Right lobe of liver (tissue), 6 donors: ENCODE measurements around the gene ZNF710. TPM values are rescaled to one million over a fixed set of nuclear protein-coding genes. Genes with fewer than 3 reads are reported as not detected.

Experiments used
- ATAC-seq, 4 donors: fragments of 200-7000 bp; cut with Tn5 transposase; one replicate each; pipeline ENCODE4 v1.9.1; 2020; ENCODE audit warnings: mild to moderate bottlenecking in 4 of 4, moderate library complexity in 4 of 4
- DNase-seq, 3 donors: peaks; one replicate each; pipeline ENCODE4 v3.0.0-alpha.2; 2020
- H3K27ac ChIP-seq, 3 donors: fragments of 200-600 bp; one replicate each; pipeline ENCODE4 v1.8.0; 2022
- H3K27me3 ChIP-seq, 2 donors: fragments of 200-600 bp; one replicate each; pipeline ENCODE4 v1.8.0; 2022
- H3K36me3 ChIP-seq, 4 donors: fragments of 200-600 bp; sonication (generic) in 1 of 4; one replicate each; pipeline versions ENCODE4 v1.5.1 to v1.8.0; 2017 to 2022; ENCODE audit warnings: control low read depth in 1 of 4
- H3K4me1 ChIP-seq, 4 donors: fragments of 200-600 bp; sonication (generic) in 1 of 4; one replicate each; pipeline versions ENCODE4 v1.5.1 to v1.8.0; 2017 to 2022; ENCODE audit warnings: control low read depth in 1 of 4
- H3K4me3 ChIP-seq, 3 donors: fragments of 200-600 bp; one replicate each; pipeline ENCODE4 v1.8.0; 2022
- H3K9me3 ChIP-seq, 4 donors: fragments of 200-600 bp; sonication (generic) in 1 of 4; one replicate each; pipeline versions ENCODE4 v1.5.1 to v1.8.0; 2017 to 2022; ENCODE audit warnings: control low read depth in 1 of 4
- CTCF ChIP-seq, 4 donors: fragments of 200-600 bp in 3 of 4; fragments of 450-650 bp in 1 of 4; IDR thresholded peaks; one replicate each; pipeline versions ENCODE4 v1.5.1 to v1.8.0; 2016 to 2022; ENCODE audit warnings: antibody characterized with exemption in 4 of 4, mild to moderate bottlenecking in 2 of 4
- POLR2A ChIP-seq: fragments of 450-650 bp; IDR thresholded peaks from one replicate; pipeline ENCODE4 v1.6.1; 2017; ENCODE audit warnings: antibody characterized with exemption, mild to moderate bottlenecking
- WGBS: methylation state at CpG from one replicate; pipeline ENCODE4 v1.1.6; 2018; ENCODE audit warnings: low coverage, low lambda C conversion rate; ENCODE audit not compliant: insufficient coverage; ENCODE audit errors: missing lambda C conversion rate; 5-methylcytosine and 5-hydroxymethylcytosine counted together
- intact Hi-C, 2 donors: fragments of 100-400 bp; cut with DNase I; formaldehyde crosslinking; loops; one replicate each; pipeline versions ENCODE4 v1.11.2 to v1.14.1; 2022
- total RNA-seq, 6 experiments: library from RNA; depleted of rRNA in 2 of 6; stranded (reverse); fragments of >200 nt in 2 of 6; fragmentation: NEBNext Ultra II Directional in 3 of 6; extraction: Animal tissue kit (Norgen Biotek cat#: 25700) in 3 of 6; gene quantifications; one replicate each; pipeline versions ENCODE4 v1.1.0 to v1.2.4, GENCODE V29; 2016 to 2023
- donor health status: DM: no; HTN: yes; CAD: no.
- donor health status: DM: no; HTN: no; CAD: no.
- donor health status: DM: no; HTN: no; CAD: no.
- donor health status: DM: no; HTN: yes; CAD: no.
- donor health status: DM: no; HTN: yes; CAD: no.

ZNF710 gene
- total RNA-seq, 6 experiments from 2014 or later, result 4.7 to 17.1 (median 7.4) TPM

- Histone ChIP-seq H3K4me3 (peak within 1 kb of the TSS; percentile 87 to 94 (median 87)), H3K4me1 (peaks cover 0 to 67% (median 24%) of the 10 kb centered on the region in 4 donors), H3K9me3 (no peaks in the 10 kb centered on the region), H3K27me3 (no peaks in the 10 kb centered on the region), H3K36me3 (no peaks in the 10 kb centered on the region), H3K27ac (peak within 1 kb of the TSS; percentile 94 to 100 (median 98))
- intact Hi-C loops, result no loop called here
- peak; percentile 88 to 92 (median 90) for DNase-seq
- 0% methylated on average over 8 of the region's 104 CpGs for WGBS
- no peak for TF ChIP-seq CTCF (IDR thresholded peaks at IDR 0.05)
- TF ChIP-seq POLR2A, result peak; percentile 99
- peak; percentile 65 to 87 (median 76) for ATAC-seq
Measured at GRCh38 chr15:90101969-90102890, 101.1 kb downstream of the ZNF710 start, which contains the start of gene IDH2. TSS of gene IDH2 (minus strand) at chr15:90102468. CDS start at chr15:90102390, 78 bp downstream.

DNA sequence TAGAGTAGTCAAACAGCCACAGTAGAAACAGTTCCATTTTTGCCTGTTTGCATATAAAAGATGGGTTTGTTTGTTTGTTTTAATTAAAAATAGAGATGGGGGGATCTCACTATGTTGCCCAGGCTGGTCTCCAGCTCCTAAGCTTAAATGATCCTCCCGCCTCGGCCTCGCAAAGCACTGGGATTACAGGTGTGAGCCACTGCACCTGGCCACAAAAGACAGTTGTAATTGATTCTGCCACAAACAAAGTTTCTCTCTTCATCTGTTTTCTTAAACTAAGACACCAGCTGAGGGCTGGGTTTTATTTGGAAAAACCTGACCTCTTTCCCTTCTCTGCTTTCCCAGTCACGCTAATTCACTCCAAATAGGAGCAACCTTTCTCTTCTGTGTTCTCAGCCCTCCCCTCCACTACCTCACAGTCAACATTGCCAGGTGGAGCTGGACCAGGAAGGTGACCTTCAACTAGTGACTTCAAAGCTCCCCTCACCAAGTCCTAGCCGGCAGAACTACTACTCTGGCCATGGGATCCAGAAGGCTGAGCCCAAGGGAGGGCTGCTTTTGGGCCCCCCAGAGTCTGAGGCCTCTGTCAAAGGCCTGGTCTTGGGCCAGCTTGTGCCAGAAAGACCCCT is 102.7 kb downstream of the ZNF710 start:
- no peaks in the 10 kb centered on the region for H3K27me3 ChIP-seq
- peaks cover 0 to 52% (median 18%) of the 10 kb centered on the region in 4 donors for H3K4me1 ChIP-seq
- H3K36me3 ChIP-seq, result no peaks in the 10 kb centered on the region
- intact Hi-C loops, result no loop called here
- peak; percentile 42 to 59 (median 56) for ATAC-seq
- peak overlapping the region; percentile 92 to 100 (median 98) for H3K27ac ChIP-seq
- 57% methylated on average over 4 of the region's 5 CpGs for WGBS
- DNase-seq, result peak; percentile 53 to 80 (median 77)
- no peaks in the 10 kb centered on the region for H3K9me3 ChIP-seq
- peak overlapping the region in 2 of 3 donors; percentile 58 to 87 for H3K4me3 ChIP-seq
- TF ChIP-seq POLR2A (peak; percentile 56), CTCF (IDR thresholded peaks at IDR 0.05) (no peak)

DNA sequence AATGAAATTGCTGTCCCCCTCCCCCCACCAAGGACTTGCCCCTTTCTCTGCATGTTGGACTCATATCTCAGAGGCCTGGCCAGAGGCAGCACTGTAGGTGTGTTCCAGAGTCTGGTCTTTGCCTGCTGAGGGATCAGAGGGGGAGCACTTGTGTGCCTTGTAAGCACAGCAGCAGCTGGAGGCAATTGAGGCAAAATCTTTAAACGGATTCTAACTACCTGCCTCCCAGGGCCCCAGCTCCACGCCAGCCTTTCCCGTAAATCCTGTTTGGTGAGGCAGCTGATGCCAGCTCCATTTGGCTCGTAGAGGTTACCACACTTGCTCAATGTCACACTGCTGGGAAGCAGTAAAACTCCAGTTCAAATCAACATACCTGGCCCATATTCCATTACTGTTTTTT is 103.4 kb downstream of the ZNF710 start:
- H3K27me3 ChIP-seq, result no peaks in the 10 kb centered on the region
- TF ChIP-seq CTCF (IDR thresholded peaks at IDR 0.05) (no peak), POLR2A (peak; percentile 29)
- ATAC-seq (peak; percentile 25 to 56 (median 32)), DNase-seq (peak; percentile 72 to 84 (median 73))
- peak overlapping the region; percentile 92 to 100 (median 98) for H3K27ac ChIP-seq
- WGBS, result no CpG with 5 or more reads among the region's 4 CpGs
- no peaks in the 10 kb centered on the region for H3K9me3 ChIP-seq
- intact Hi-C loops, result no loop called here
- no peak overlapping the region for H3K4me3 ChIP-seq
- peaks cover 0 to 44% (median 14%) of the 10 kb centered on the region in 4 donors for H3K4me1 ChIP-seq
- no peaks in the 10 kb centered on the region for H3K36me3 ChIP-seq

DNA sequence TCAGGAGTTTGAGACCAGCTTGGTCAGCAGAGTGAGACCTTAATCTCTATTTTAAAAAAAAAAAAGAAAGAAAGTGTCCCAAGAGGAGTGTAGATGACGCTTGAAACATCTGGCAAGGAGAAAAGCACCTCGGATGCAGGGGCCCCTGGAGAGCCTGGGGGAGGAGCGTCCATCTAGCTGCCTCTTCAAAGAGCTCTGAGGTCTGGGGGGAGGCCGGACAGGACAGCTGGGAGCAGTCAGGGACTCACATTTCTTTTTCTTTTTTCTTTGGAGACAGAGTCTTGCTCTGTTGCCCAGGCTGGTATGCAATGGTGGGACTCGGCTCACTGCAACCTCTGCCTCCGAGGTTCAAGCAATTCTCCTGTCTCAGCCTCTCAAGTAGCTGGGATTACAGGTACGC is 104.4 kb downstream of the ZNF710 start:
- Histone ChIP-seq H3K27me3 (no peaks in the 10 kb centered on the region), H3K36me3 (no peaks in the 10 kb centered on the region), H3K9me3 (no peaks in the 10 kb centered on the region), H3K4me3 (no peak overlapping the region), H3K4me1 (peaks cover 0 to 35% (median 10%) of the 10 kb centered on the region in 4 donors), H3K27ac (no peak overlapping the region)
- WGBS, result 95% methylated on average over 3 of the region's 7 CpGs
- ATAC-seq, result no peak
- no peak for TF ChIP-seq CTCF (IDR thresholded peaks at IDR 0.05)
- TF ChIP-seq POLR2A, result no peak
- intact Hi-C loops, result no loop called here
- DNase-seq, result no peak
